GM21825 (cell line): Measurements from ENCODE around the gene ICAM5.
"Not testable (repeated sequence)": the region's sequence is repeated elsewhere in the genome, so short reads cannot be mapped to it uniquely, and the experiment has no call there.

Experiments
- ATAC-seq: cut with Tn5 transposase; IDR thresholded peaks from one replicate; pipeline ENCODE4 v1.9.1; 2021; ENCODE audit warnings: mild to moderate bottlenecking, moderate library complexity; ENCODE audit not compliant: unreplicated experiment

ICAM5 gene

GRCh38 chr19:10289836-10290356 lies at the start of gene ICAM5:
ICAM5 (plus strand) TSS chr19:10289952; CDS start chr19:10290044, 92 bp downstream.
- ATAC-seq: no peak

DNA sequence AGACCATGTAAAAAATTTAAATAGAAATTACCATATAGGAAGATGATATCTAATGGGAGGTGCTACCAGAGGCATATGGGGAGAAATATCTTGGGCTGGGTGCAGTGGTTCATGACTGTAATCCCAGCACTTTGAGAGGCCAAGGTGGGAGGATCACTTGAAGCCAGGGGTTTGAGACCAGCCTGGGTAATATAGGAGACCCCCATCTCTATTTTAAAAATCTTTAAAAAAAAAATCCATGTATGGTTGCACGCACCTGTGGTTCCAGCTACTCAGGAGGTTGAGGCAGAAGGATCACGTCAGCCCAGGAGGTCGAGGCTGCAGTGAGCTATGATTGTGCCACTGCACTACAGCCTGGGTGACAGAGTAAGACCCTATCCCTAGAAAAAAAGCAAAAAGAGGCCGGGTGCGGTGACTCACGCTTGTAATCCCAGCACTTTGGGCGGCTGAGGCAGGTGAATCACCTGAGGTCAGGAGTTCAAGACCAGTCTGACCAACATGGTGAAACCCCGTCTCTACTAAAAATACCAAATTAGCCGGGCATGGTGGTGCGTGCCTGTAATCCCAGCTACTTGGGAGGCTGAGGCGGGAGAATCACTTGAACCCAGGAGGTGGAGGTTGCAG lies 47.8 kb upstream of the ICAM5 start:
- not testable (repeated sequence) for ATAC-seq

GRCh38 chr19:10243606-10244005 lies 46.1 kb upstream of the ICAM5 start:
- ATAC-seq: no peak

DNA sequence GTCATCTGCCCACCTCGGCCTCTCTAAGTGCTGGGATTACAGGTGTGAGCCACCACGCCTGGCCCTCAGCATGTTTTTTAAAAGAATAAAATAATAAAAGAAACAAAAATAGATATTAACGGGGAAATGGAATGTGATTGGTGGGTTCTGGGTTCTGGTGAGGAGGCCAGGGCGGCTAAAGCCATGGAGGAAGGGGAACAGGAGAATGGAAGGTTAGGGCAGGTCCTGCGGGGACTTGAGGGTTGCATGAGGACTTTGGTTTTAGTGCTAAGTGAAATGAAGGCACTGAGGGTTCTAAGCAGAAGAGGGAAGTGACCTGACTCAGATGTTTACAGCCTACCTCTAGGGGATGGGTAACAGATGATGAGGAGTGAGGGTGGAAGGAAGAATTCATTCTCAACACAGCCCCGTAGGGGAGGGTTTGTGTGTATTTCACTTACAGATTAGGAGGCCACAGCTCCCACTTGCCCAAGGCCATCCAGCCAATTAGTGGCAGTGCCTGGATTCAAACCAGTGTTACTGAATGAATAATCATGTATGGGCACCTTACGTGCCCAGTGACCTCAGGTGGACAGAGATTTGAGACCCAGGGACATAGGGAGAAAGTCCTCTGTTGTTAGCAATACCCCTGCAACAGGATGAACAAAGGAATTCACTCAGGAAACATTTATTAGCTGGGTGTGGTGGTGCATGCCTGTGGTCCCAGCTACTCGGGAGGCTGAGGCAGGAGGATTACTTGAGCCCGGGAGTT lies 44.4 kb upstream of the ICAM5 start:
- no peak for ATAC-seq

DNA sequence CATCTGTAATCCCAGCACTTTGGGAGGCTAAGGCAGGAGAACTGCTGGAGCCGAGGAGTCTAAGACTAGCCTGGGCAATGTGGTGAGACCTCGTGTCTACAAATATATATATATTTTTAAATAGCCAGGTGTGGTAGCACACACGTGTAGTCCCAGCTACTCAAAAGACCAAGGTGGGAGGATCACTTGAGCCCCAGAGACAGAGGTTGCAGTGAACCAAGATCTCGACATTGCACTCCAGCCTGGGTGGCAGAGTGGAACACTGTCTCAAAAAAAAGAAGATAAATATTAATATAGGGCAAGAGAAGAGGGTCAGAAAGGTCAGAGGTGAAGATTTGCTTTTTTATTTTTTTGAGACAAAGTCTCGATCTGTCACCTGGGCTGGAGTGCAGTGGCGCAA lies 43.2 kb upstream of the ICAM5 start:
- ATAC-seq: no peak

DNA sequence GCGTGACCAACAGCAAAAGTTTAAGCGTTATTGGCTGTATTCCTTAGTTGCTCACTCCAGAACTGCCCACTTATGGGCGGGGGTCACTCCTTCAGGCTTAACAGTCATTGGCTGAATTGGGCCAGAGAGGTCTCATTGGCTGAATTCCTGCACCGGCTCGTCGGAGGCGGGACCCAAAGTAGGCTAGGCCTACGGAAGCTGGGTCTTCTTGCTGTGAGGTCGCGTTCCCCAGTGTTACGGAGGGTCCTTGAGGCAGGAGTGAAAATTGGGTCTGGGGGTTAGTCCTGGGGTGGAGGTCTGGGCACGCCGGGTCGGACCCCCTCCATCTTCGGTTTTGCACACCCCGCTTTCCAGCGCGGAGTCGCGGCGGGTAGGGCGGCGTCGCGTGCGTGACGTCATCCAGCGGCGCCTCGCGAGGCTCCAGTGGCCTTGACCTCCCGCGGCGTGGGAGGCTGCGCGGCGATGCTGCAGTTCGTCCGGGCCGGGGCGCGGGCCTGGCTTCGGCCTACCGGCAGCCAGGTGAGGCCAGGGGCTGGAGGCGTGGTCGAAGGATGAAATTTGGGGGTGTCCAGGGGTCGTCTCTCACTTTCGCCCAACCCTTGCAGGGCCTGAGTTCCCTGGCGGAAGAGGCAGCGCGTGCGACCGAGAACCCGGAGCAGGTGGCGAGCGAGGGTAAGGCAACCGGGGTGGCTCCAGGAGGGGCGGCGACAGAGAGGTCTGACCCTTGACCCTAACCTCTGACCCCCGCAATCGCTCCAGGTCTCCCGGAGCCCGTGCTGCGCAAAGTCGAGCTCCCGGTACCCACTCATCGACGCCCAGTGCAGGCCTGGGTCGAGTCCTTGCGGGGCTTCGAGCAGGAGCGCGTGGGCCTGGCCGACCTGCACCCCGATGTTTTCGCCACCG lies 37.7 kb upstream of the ICAM5 start, which contains the start of gene MRPL4:
TSS of gene MRPL4 (plus strand) at position 423 of the 903 bp plus-strand sequence. CDS start at position 463, 40 bp downstream.
- peak; percentile 76 for ATAC-seq

- ATAC-seq: no peak
These were observed 37.0 kb upstream of the ICAM5 start for GRCh38 chr19:10252707-10253106.

DNA sequence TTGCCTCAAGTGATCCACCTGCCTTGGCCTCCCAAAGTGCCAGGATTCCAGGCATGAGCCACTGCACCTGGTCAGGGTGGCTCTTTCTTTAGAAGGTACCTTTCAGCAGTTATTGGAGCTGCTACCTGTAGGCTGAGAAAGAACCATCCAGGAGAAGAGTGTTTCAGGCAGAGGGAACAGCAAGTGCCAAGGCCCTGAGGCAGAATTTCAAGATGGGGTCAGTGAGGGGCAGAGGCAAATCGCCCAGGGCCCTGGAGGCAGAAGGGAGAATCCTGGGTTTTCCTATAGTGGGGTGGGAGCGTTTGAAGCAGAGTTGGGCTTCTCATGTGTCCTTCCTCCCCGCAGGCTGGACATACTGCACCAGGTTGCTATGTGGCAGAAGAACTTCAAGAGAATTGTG lies 35.5 kb upstream of the ICAM5 start:
- no peak for ATAC-seq

GRCh38 chr19:10255358-10255757 lies 34.4 kb upstream of the ICAM5 start:
- ATAC-seq: no peak

GRCh38 chr19:10256551-10256950 lies 33.2 kb upstream of the ICAM5 start:
- no peak for ATAC-seq

- ATAC-seq: no peak
These were observed 32.7 kb upstream of the ICAM5 start for GRCh38 chr19:10256970-10257615.

GRCh38 chr19:10258080-10258710 lies 31.6 kb upstream of the ICAM5 start:
- ATAC-seq: no peak

DNA sequence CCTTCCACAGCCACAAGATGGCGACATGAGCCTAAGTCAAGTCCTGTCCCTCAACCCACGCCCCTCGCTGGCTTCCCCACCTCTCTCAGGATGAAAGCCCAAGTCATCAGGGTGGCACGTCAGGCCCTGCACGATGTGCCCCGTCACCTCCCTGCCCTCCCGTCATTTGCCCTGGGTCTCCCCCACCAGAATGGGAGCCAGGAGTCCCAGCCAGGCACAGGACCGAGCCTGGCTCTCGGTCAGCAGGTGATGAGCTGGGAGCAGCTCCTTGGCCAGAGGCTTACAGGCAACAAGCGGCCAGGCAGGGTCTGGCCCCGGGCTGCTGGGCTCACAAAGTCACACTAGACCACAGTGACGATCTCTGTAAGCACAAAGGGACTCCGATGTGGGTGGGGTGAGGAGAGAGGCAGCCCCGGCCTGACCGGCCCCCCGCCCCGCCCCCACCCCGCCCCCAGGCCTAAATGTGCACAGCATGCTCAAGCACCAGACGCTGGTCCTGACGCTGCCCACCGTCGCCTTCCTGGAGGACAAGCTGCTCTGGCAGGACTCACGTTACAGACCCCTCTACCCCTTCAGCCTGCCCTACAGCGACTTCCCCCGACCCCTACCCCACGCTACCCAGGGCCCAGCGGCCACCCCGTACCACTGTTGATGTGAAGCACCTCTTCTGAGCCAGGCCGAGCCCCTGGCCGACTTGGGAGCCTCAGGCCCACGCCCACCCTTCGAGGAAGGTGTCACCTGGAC lies 30.4 kb upstream of the ICAM5 start:
- ATAC-seq: no peak

DNA sequence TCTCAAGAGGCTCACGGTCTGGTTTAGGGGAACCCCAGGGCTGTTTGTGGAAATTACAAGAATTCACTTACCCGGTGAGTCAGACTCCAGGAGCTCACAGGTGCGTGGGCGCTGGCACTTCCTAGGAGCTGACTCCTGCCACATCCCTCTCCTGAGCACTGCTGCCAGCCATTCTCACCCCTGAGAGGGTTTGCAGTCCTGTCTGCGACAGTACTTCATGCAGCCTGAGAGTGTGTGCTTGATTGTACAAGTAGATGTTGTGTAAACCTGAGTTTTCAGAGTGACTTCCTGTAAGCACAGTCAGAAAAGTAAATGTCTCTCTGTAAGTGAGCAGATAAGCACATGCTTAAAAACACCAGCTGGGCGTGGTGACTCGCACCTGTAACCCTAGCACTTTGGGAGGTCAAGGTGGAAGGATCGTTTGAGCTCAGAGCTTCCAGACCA lies 29.6 kb upstream of the ICAM5 start:
- ATAC-seq: no peak

- ATAC-seq: no peak
These were observed 27.0 kb upstream of the ICAM5 start for GRCh38 chr19:10262771-10263170.

GRCh38 chr19:10266706-10267105 lies 23.0 kb upstream of the ICAM5 start:
- no peak for ATAC-seq

DNA sequence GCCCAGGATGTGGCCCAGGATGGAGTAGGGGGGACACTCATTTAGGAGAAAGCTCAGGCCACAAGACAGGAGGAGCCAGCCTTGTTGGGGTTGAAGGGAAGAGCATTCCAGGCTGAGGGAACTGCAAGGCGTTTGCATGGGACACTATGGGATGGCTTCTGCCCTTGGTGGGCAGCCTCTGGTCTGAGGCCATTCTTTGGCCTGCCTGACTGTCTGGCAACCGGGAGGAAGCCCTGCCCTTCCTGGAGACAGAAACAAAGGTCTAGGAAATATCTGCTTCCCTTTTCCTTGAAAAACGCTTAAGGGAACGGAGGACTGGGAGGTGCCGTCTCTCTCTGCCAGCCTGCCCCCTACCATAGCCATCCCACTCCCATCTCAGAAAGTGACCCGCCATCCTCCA lies 21.7 kb upstream of the ICAM5 start:
- no peak for ATAC-seq

- ATAC-seq: peak; percentile 41
These were observed 20.2 kb upstream of the ICAM5 start for GRCh38 chr19:10269333-10270179.
